ENCODE data around the gene MAG.

MAG gene

GRCh38 chr19:35274323-35274722 is 17.6 kb upstream of the MAG start:
- no peak overlapping the region for H3K4me3 ChIP-seq (ENCODE audit: control insufficient read depth, low read depth, low read length)
- no peak for DNase-seq (ENCODE audit: low read depth)
- no peak for TF ChIP-seq CTCF (IDR thresholded peaks at IDR 0.05; ENCODE audit: control insufficient read depth, insufficient read depth, low read depth, low read length, missing control alignments)

- no peak for DNase-seq (ENCODE audit: low read depth)
- no peak overlapping the region for H3K4me3 ChIP-seq (ENCODE audit: control insufficient read depth, low read depth, low read length)
- TF ChIP-seq CTCF (IDR thresholded peaks at IDR 0.05; ENCODE audit: control insufficient read depth, insufficient read depth, low read depth, low read length, missing control alignments): no peak
Observed at GRCh38 chr19:35276706-35277281, 15.2 kb upstream of the MAG start.

- no peak for DNase-seq (ENCODE audit: low read depth)
- no peak for TF ChIP-seq CTCF (IDR thresholded peaks at IDR 0.05; ENCODE audit: control insufficient read depth, insufficient read depth, low read depth, low read length, missing control alignments)
Observed at GRCh38 chr19:35278578-35279284, 13.2 kb upstream of the MAG start.

GRCh38 chr19:35279374-35279773 is 12.6 kb upstream of the MAG start:
- no peak for TF ChIP-seq CTCF (IDR thresholded peaks at IDR 0.05; ENCODE audit: control insufficient read depth, insufficient read depth, low read depth, low read length, missing control alignments)

More at GRCh38 chr19:35278578-35279284, 13.2 kb upstream of the MAG start:
- H3K4me3 ChIP-seq (ENCODE audit: control insufficient read depth, low read depth, low read length): no peak overlapping the region

GRCh38 chr19:35279985-35280821 is 11.8 kb upstream of the MAG start:
- no peak overlapping the region for H3K4me3 ChIP-seq (ENCODE audit: control insufficient read depth, low read depth, low read length)
- TF ChIP-seq CTCF (IDR thresholded peaks at IDR 0.05; ENCODE audit: control insufficient read depth, insufficient read depth, low read depth, low read length, missing control alignments): no peak
- no peak for DNase-seq (ENCODE audit: low read depth)

More at GRCh38 chr19:35279374-35279773, 12.6 kb upstream of the MAG start:
- H3K4me3 ChIP-seq (ENCODE audit: control insufficient read depth, low read depth, low read length): no peak overlapping the region
- DNase-seq (ENCODE audit: low read depth): no peak

GRCh38 chr19:35281303-35281702 is 10.7 kb upstream of the MAG start:
- no peak for DNase-seq (ENCODE audit: low read depth)
- TF ChIP-seq CTCF (IDR thresholded peaks at IDR 0.05; ENCODE audit: control insufficient read depth, insufficient read depth, low read depth, low read length, missing control alignments): no peak
- no peak overlapping the region for H3K4me3 ChIP-seq (ENCODE audit: control insufficient read depth, low read depth, low read length)

Measured in AG09309 (cell line).